ENCODE measurements around the gene OMP. TPM values are rescaled to one million over a fixed set of nuclear protein-coding genes. Genes with fewer than 3 reads are reported as not detected.
"Not testable (repeated sequence)": the region's sequence is repeated elsewhere in the genome, so short reads cannot be mapped to it uniquely, and the experiment has no call there.

OMP gene
- total and polyA plus RNA-seq, 2 donors (not counting 1 experiment from before 2014, with no cell fraction given), result not detected

DNA sequence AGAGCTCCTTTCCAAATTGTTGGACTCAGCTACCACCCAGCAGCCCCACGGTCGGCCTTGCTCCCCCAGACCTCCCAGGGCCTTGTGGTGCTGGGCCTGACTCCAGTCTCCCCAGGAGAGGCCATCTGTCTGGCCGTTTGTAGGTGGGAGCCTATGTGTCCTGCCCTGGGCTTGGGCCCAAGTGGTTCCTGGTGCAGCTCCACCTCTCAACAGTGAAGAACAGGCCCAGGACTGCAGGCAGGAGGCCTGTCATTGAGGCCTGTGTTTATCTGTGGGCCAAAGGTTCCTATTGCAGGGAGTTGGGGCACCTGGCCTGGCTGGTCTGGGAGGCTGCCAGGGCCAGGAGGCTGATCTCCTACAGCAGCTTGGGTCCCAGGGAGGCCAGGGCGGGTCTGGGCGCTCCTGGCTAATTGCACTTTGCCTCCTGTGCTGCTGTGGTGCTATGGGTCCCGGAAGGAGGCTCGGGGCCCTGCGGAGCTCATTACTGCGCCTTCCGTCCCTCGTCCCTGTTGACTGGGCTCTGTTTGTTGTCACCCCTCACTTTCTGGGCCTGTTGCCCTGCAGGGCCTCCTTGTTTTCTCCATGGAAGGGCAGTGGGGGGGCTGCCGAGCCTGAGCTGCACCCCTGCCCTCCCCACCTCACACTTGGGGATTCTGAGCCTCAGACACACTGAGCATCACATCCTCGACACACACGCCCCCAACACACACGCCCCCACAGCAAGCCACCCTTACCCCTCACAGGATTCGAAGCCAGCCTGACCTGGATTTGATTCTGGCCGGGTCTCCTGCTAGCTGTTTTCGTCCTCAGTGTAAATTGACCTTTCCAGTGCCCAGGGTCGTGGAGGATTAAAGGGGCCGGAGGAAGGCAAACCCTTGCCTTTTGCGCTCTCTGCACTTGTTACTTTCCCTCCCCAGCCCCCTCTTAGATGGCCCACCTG, 6.8 kb upstream of the OMP start:
- Histone ChIP-seq H3K4me1 (ENCODE audit: control insufficient read depth in 2 of 2, insufficient read depth in 2 of 2, low read length in 2 of 2) (no peaks in the 10 kb centered on the region), H2AFZ (ENCODE audit: insufficient read depth, low read depth, low read length, poor library complexity, severe bottlenecking) (no peak overlapping the region), H3K9me3 (ENCODE audit: control extremely low read depth in 1 of 3, control insufficient read depth in 2 of 3, insufficient read depth in 1 of 3, low read length in 2 of 3) (no peaks in the 10 kb centered on the region), H3K4me2 (replicated peaks; ENCODE audit: low read depth, low read length, poor library complexity, severe bottlenecking) (no peak overlapping the region), H4K20me1 (ENCODE audit: control insufficient read depth, insufficient read depth, low read length, poor library complexity, severe bottlenecking) (no peaks in the 10 kb centered on the region), H3K27ac (ENCODE audit: low read length in 2 of 2) (no peak overlapping the region), H3K79me2 (ENCODE audit: control insufficient read depth, insufficient read depth, low read length) (no peaks in the 10 kb centered on the region), H3K4me3 (ENCODE audit: control extremely low read depth in 1 of 5, extremely low read depth in 1 of 5, insufficient read depth in 1 of 5, low read depth in 2 of 5, low read length in 4 of 5) (no peak overlapping the region), H3K27me3 (replicated peaks in 1 of 4; ENCODE audit: control extremely low read depth in 1 of 4, control insufficient read depth in 3 of 4, insufficient read depth in 4 of 4, low read length in 3 of 4) (no peaks in the 10 kb centered on the region), H3K36me3 (replicated peaks in 1 of 2; ENCODE audit: control extremely low read depth in 1 of 2, control insufficient read depth in 1 of 2, extremely low read depth in 1 of 2, insufficient read depth in 2 of 2, low read length in 1 of 2) (no peaks in the 10 kb centered on the region), H3K9ac (ENCODE audit: low read length) (no peak overlapping the region)
- ChIA-PET POLR2A (no interaction called here), CTCF (interaction anchor here (0.9 to 1.2 kb wide), 2 partner anchors 30 to 51 kb away, joined by 3 to 4 read pairs; partner anchors contain the start of gene CAPN5)
- no peak overlapping the region for H3K27ac Mint-ChIP-seq
- DNase-seq, result no peak
- H3K27me3 Mint-ChIP-seq, result no peaks in the 10 kb centered on the region
- no peaks in the 10 kb centered on the region for H3K9me3 Mint-ChIP-seq (ENCODE audit: insufficient read depth)
- H3K4me3 Mint-ChIP-seq, result no peak overlapping the region
- no peaks in the 10 kb centered on the region for H3K4me1 Mint-ChIP-seq
- TF ChIP-seq EZH2 (IDR thresholded peaks at IDR 0.05; ENCODE audit: borderline replicate concordance, insufficient read depth, low read depth, low read length, poor library complexity, severe bottlenecking), result no peak
- TF ChIP-seq, protein P1, sequence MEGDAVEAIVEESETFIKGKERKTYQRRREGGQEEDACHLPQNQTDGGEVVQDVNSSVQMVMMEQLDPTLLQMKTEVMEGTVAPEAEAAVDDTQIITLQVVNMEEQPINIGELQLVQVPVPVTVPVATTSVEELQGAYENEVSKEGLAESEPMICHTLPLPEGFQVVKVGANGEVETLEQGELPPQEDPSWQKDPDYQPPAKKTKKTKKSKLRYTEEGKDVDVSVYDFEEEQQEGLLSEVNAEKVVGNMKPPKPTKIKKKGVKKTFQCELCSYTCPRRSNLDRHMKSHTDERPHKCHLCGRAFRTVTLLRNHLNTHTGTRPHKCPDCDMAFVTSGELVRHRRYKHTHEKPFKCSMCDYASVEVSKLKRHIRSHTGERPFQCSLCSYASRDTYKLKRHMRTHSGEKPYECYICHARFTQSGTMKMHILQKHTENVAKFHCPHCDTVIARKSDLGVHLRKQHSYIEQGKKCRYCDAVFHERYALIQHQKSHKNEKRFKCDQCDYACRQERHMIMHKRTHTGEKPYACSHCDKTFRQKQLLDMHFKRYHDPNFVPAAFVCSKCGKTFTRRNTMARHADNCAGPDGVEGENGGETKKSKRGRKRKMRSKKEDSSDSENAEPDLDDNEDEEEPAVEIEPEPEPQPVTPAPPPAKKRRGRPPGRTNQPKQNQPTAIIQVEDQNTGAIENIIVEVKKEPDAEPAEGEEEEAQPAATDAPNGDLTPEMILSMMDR (IDR thresholded peaks at IDR 0.05), result no peak
- intact Hi-C loops (cut with micrococcal nuclease), result no loop called here
- WGBS (ENCODE audit: insufficient coverage), result 91% methylated on average over 21 of the region's 21 CpGs
- no peak for ATAC-seq (ENCODE audit: low read depth)

DNA sequence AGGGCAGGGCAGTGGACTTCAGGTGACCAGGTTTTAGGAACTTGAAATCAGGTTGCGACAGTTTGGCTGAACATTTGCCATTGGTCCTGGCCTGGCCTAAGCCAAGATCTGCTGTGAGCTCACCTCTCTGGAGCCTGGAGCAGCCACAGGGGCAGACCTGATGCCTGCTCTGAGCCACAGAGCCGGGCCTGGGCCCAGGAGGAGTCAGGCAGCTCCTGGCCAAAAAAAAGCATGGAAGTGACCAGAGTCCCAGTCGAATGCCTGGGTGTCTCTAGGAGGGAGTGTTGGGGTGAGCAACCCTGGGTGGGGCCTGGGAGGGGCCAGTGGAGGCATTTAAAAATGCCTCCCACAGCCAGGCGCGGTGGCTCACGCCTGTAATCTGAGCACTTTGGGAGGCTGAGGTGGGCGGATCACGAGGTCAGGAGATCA, 6.0 kb upstream of the OMP start:
- CTCF ChIA-PET, result no interaction called here
- H3K4me3 ChIP-seq (ENCODE audit: control extremely low read depth in 1 of 5, extremely low read depth in 1 of 5, insufficient read depth in 1 of 5, low read depth in 2 of 5, low read length in 4 of 5), result no peak overlapping the region
- TF ChIP-seq, protein P1 (IDR thresholded peaks at IDR 0.05), result no peak
- TF ChIP-seq EZH2 (IDR thresholded peaks at IDR 0.05; ENCODE audit: borderline replicate concordance, insufficient read depth, low read depth, low read length, poor library complexity, severe bottlenecking), result no peak
- no peaks in the 10 kb centered on the region for H4K20me1 ChIP-seq (ENCODE audit: control insufficient read depth, insufficient read depth, low read length, poor library complexity, severe bottlenecking)
- intact Hi-C loops (cut with micrococcal nuclease), result no loop called here
- H3K4me1 Mint-ChIP-seq, result no peaks in the 10 kb centered on the region
- POLR2A ChIA-PET, result no interaction called here
- H3K36me3 ChIP-seq (replicated peaks in 1 of 2; ENCODE audit: control extremely low read depth in 1 of 2, control insufficient read depth in 1 of 2, extremely low read depth in 1 of 2, insufficient read depth in 2 of 2, low read length in 1 of 2), result no peaks in the 10 kb centered on the region
- H3K4me3 Mint-ChIP-seq, result no peak overlapping the region
- H3K9ac ChIP-seq (ENCODE audit: low read length), result no peak overlapping the region
- no peaks in the 10 kb centered on the region for H3K27me3 Mint-ChIP-seq
- no peaks in the 10 kb centered on the region for H3K27me3 ChIP-seq (replicated peaks in 1 of 4; ENCODE audit: control extremely low read depth in 1 of 4, control insufficient read depth in 3 of 4, insufficient read depth in 4 of 4, low read length in 3 of 4)
- H2AFZ ChIP-seq (ENCODE audit: insufficient read depth, low read depth, low read length, poor library complexity, severe bottlenecking), result no peak overlapping the region
- H3K79me2 ChIP-seq (ENCODE audit: control insufficient read depth, insufficient read depth, low read length), result no peaks in the 10 kb centered on the region
- no peaks in the 10 kb centered on the region for H3K9me3 Mint-ChIP-seq (ENCODE audit: insufficient read depth)
- no peak overlapping the region for H3K27ac ChIP-seq (ENCODE audit: low read length in 2 of 2)
- H3K4me2 ChIP-seq (replicated peaks; ENCODE audit: low read depth, low read length, poor library complexity, severe bottlenecking), result no peak overlapping the region
- no peaks in the 10 kb centered on the region for H3K4me1 ChIP-seq (ENCODE audit: control insufficient read depth in 2 of 2, insufficient read depth in 2 of 2, low read length in 2 of 2)
- ATAC-seq (ENCODE audit: low read depth) (no peak), DNase-seq (no peak)
- H3K9me3 ChIP-seq (ENCODE audit: control extremely low read depth in 1 of 3, control insufficient read depth in 2 of 3, insufficient read depth in 1 of 3, low read length in 2 of 3), result no peaks in the 10 kb centered on the region
- 74% methylated on average over 3 of the region's 8 CpGs for WGBS (ENCODE audit: insufficient coverage)
- H3K27ac Mint-ChIP-seq, result no peak overlapping the region

DNA sequence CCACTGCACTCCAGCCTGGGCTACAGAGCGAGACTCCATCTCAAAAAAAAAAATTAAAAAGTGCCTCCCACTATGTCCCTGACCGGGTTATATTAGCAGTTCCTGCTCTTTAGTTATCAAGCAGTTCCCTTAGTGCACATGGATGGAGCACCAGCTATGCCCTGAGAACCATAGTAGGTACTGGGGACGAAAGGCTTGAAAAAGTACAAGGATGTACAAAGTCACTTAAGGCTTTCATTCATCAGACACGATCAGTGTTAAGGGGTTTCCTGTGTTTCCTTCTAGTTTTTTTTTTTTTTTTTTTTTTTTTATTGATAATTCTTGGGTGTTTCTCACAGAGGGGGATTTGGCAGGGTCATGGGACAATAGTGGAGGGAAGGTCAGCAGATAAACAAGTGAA, 5.5 kb upstream of the OMP start:
- H3K36me3 ChIP-seq (replicated peaks in 1 of 2; ENCODE audit: control extremely low read depth in 1 of 2, control insufficient read depth in 1 of 2, extremely low read depth in 1 of 2, insufficient read depth in 2 of 2, low read length in 1 of 2); H3K4me1 Mint-ChIP-seq; H3K4me1 ChIP-seq (ENCODE audit: control insufficient read depth in 2 of 2, insufficient read depth in 2 of 2, low read length in 2 of 2); H3K4me3 Mint-ChIP-seq; H3K9me3 Mint-ChIP-seq (ENCODE audit: insufficient read depth); DNase-seq; H3K27me3 Mint-ChIP-seq; H3K27ac ChIP-seq (ENCODE audit: low read length in 2 of 2); H4K20me1 ChIP-seq (ENCODE audit: control insufficient read depth, insufficient read depth, low read length, poor library complexity, severe bottlenecking); POLR2A ChIA-PET; H3K27me3 ChIP-seq (replicated peaks in 1 of 4; ENCODE audit: control extremely low read depth in 1 of 4, control insufficient read depth in 3 of 4, insufficient read depth in 4 of 4, low read length in 3 of 4); H3K79me2 ChIP-seq (ENCODE audit: control insufficient read depth, insufficient read depth, low read length); intact Hi-C loops (cut with micrococcal nuclease); CTCF ChIA-PET; H3K27ac Mint-ChIP-seq; H2AFZ ChIP-seq (ENCODE audit: insufficient read depth, low read depth, low read length, poor library complexity, severe bottlenecking); H3K4me3 ChIP-seq (ENCODE audit: control extremely low read depth in 1 of 5, extremely low read depth in 1 of 5, insufficient read depth in 1 of 5, low read depth in 2 of 5, low read length in 4 of 5); H3K9me3 ChIP-seq (ENCODE audit: control extremely low read depth in 1 of 3, control insufficient read depth in 2 of 3, insufficient read depth in 1 of 3, low read length in 2 of 3); H3K9ac ChIP-seq (ENCODE audit: low read length); ATAC-seq (ENCODE audit: low read depth); H3K4me2 ChIP-seq (replicated peaks; ENCODE audit: low read depth, low read length, poor library complexity, severe bottlenecking): not testable (repeated sequence)
- 50% methylated on average over 1 of the region's 4 CpGs for whole genome bisulfite sequencing (ENCODE audit: insufficient coverage)
